ENCODE measurements around the gene GBF1.

DNA sequence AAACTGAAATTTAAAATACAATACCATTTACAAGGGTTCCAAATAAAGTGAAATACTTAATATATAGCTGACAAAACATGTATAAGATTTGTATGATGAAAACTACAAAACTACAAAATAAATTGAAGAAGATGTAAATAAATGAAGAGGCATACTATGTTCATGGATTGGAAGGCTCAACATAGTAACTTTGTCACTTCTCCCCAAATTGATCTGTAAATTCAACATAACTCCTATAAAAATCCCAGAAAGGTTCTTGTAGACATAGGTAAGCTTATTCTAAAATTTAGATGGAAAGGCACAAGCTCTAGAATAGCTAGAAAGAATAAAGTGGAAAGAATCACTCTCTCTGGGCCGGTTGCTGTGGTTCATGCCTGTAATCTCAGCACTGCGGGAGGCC is 126.0 kb downstream of the GBF1 start:
- TF ChIP-seq, protein P1, sequence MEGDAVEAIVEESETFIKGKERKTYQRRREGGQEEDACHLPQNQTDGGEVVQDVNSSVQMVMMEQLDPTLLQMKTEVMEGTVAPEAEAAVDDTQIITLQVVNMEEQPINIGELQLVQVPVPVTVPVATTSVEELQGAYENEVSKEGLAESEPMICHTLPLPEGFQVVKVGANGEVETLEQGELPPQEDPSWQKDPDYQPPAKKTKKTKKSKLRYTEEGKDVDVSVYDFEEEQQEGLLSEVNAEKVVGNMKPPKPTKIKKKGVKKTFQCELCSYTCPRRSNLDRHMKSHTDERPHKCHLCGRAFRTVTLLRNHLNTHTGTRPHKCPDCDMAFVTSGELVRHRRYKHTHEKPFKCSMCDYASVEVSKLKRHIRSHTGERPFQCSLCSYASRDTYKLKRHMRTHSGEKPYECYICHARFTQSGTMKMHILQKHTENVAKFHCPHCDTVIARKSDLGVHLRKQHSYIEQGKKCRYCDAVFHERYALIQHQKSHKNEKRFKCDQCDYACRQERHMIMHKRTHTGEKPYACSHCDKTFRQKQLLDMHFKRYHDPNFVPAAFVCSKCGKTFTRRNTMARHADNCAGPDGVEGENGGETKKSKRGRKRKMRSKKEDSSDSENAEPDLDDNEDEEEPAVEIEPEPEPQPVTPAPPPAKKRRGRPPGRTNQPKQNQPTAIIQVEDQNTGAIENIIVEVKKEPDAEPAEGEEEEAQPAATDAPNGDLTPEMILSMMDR (IDR thresholded peaks at IDR 0.05), result no peak
- TF ChIP-seq POLR2A (IDR thresholded peaks at IDR 0.05), result no peak
